ENCODE results near the gene SPDEF. TPM values are rescaled to one million over a fixed set of nuclear protein-coding genes. Genes with fewer than 3 reads are reported as not detected.

SPDEF gene
- total RNA-seq, 1 donor from 2014 or later, result 1.6 TPM

GRCh38 chr6:34566830-34567546 lies 10.9 kb upstream of the SPDEF start:
- DNase-seq (ENCODE audit: extremely low spot score, unreplicated experiment), result no peak
- no peak overlapping the region for H3K27ac Mint-ChIP-seq
- H3K27me3 Mint-ChIP-seq, result no peaks in the 10 kb centered on the region
- TF ChIP-seq, protein P1, sequence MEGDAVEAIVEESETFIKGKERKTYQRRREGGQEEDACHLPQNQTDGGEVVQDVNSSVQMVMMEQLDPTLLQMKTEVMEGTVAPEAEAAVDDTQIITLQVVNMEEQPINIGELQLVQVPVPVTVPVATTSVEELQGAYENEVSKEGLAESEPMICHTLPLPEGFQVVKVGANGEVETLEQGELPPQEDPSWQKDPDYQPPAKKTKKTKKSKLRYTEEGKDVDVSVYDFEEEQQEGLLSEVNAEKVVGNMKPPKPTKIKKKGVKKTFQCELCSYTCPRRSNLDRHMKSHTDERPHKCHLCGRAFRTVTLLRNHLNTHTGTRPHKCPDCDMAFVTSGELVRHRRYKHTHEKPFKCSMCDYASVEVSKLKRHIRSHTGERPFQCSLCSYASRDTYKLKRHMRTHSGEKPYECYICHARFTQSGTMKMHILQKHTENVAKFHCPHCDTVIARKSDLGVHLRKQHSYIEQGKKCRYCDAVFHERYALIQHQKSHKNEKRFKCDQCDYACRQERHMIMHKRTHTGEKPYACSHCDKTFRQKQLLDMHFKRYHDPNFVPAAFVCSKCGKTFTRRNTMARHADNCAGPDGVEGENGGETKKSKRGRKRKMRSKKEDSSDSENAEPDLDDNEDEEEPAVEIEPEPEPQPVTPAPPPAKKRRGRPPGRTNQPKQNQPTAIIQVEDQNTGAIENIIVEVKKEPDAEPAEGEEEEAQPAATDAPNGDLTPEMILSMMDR (conservative IDR thresholded peaks at IDR 0.05), result no peak
- H3K4me3 Mint-ChIP-seq, result no peak overlapping the region
- H3K36me3 Mint-ChIP-seq, result no peaks in the 10 kb centered on the region
- no peaks in the 10 kb centered on the region for H3K9me3 Mint-ChIP-seq
- H3K4me1 Mint-ChIP-seq (ENCODE audit: unreplicated experiment), result no peaks in the 10 kb centered on the region

DNA sequence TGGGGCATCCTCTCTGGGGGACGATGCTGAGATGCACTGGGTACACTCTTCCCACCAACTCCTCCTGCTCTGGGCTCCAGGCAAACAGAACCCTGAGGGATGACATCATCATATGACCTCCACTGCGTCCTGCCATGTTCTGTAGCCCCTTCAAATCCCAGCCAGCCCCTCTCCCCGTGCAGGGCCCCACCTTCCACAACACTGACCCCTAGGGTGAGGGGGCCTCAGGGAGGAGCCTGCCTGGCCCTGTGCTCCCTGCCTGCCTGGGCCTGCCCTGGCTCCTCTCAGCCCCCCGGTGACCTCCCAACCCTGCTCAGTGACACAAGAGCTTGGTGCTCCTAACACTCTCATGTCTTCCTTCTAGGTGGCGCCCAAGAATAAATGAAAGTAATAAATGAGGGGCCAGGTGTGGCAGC lies 9.6 kb upstream of the SPDEF start:
- Mint-ChIP-seq H3K9me3 (no peaks in the 10 kb centered on the region), H3K36me3 (no peaks in the 10 kb centered on the region), H3K27ac (no peak overlapping the region), H3K4me1 (ENCODE audit: unreplicated experiment) (no peaks in the 10 kb centered on the region), H3K4me3 (no peak overlapping the region), H3K27me3 (no peaks in the 10 kb centered on the region)
- TF ChIP-seq, protein P1 (conservative IDR thresholded peaks at IDR 0.05), result no peak
- no peak for DNase-seq (ENCODE audit: extremely low spot score, unreplicated experiment)

DNA sequence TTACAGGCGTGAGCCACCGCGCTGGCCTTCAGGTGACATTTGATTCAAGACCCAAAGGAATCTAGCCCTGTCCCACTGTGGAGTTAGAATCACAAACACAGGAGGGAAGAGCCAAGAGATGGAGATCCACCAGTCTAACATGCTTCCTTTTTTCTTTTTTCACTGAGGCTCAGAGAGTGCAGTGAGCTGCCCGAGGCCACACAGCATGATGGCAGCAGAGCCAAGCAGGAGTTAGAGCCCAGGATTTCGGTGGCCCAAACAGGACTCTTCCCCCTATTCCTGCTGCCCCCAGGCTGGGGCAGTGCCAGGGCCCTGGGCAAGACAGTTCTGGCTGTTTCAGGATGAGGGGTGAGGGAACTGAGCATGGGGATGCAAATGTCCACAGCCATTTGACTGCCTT lies 8.1 kb upstream of the SPDEF start:
- TF ChIP-seq, protein P1 (conservative IDR thresholded peaks at IDR 0.05), result no peak
- no peak for DNase-seq (ENCODE audit: extremely low spot score, unreplicated experiment)
- no peaks in the 10 kb centered on the region for H3K36me3 Mint-ChIP-seq
- no peak overlapping the region for H3K4me3 Mint-ChIP-seq
- no peaks in the 10 kb centered on the region for H3K9me3 Mint-ChIP-seq
- no peaks in the 10 kb centered on the region for H3K27me3 Mint-ChIP-seq
- H3K27ac Mint-ChIP-seq, result no peak overlapping the region
- H3K4me1 Mint-ChIP-seq (ENCODE audit: unreplicated experiment), result peaks cover 10% of the 10 kb centered on the region

DNA sequence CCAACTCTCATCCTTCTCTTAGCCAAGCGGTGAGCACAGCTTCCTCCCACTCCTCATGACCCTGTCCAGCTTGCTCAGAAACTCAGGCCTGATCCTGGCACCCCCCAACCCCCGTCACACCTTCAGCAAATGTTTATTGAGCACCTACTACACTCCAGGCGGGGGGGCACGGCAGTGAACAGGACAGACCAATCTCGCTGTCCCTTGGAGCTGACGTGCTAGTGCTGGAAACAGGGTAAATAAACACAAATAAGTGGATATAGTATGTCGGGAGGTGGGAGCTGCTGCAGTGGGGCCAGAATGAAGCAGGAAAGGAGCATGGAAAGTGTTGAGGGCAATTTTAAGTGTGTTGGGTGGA lies 7.4 kb upstream of the SPDEF start:
- no peaks in the 10 kb centered on the region for H3K9me3 Mint-ChIP-seq
- no peak overlapping the region for H3K4me3 Mint-ChIP-seq
- DNase-seq (ENCODE audit: extremely low spot score, unreplicated experiment), result no peak
- peaks cover 10% of the 10 kb centered on the region for H3K4me1 Mint-ChIP-seq (ENCODE audit: unreplicated experiment)
- H3K36me3 Mint-ChIP-seq, result no peaks in the 10 kb centered on the region
- TF ChIP-seq, protein P1 (conservative IDR thresholded peaks at IDR 0.05), result no peak
- no peak overlapping the region for H3K27ac Mint-ChIP-seq
- no peaks in the 10 kb centered on the region for H3K27me3 Mint-ChIP-seq

GRCh38 chr6:34562861-34563512 lies 6.9 kb upstream of the SPDEF start:
- Mint-ChIP-seq H3K27me3 (no peaks in the 10 kb centered on the region), H3K27ac (no peak overlapping the region), H3K4me1 (ENCODE audit: unreplicated experiment) (peaks cover 10% of the 10 kb centered on the region), H3K4me3 (no peak overlapping the region), H3K36me3 (no peaks in the 10 kb centered on the region), H3K9me3 (no peaks in the 10 kb centered on the region)
- DNase-seq (ENCODE audit: extremely low spot score, unreplicated experiment), result no peak
- TF ChIP-seq, protein P1 (conservative IDR thresholded peaks at IDR 0.05), result no peak

Data from type B pancreatic cell (in vitro differentiated cells).